ENCODE data around the gene SELENOO.

SELENOO gene

GRCh38 chr22:50173311-50173982 lies 27.4 kb upstream of the SELENOO start:
- no peak for DNase-seq
- peaks cover 0 to 91% of the 10 kb centered on the region in 2 donors for H3K27me3 ChIP-seq
- no peak overlapping the region for H3K4me3 ChIP-seq

GRCh38 chr22:50173983-50174355 lies 26.8 kb upstream of the SELENOO start:
- no peak for TF ChIP-seq CTCF (IDR thresholded peaks at IDR 0.05)
- Histone ChIP-seq H3K27me3 (peaks cover 0 to 91% of the 10 kb centered on the region in 2 donors), H3K4me3 (no peak overlapping the region), H3K4me1 (peaks cover 0 to 22% (median 13%) of the 10 kb centered on the region in 4 donors), H3K36me3 (no peaks in the 10 kb centered on the region), H3K9me3 (no peaks in the 10 kb centered on the region), H3K27ac (no peak overlapping the region)
- no peak for DNase-seq
- intact Hi-C loops (cut with DNase I; ENCODE audit: low total_unique reads) = no loop called here

More at GRCh38 chr22:50173311-50173982, 27.4 kb upstream of the SELENOO start:
- Histone ChIP-seq H3K4me1 (peaks cover 0 to 22% (median 13%) of the 10 kb centered on the region in 4 donors), H3K27ac (no peak overlapping the region), H3K36me3 (no peaks in the 10 kb centered on the region), H3K9me3 (no peaks in the 10 kb centered on the region)
- TF ChIP-seq CTCF (IDR thresholded peaks at IDR 0.05) = no peak
- intact Hi-C loops (cut with DNase I; ENCODE audit: low total_unique reads) = no loop called here

- Histone ChIP-seq H3K4me3 (no peak overlapping the region), H3K9me3 (no peaks in the 10 kb centered on the region), H3K36me3 (no peaks in the 10 kb centered on the region), H3K27me3 (peaks cover 0 to 91% of the 10 kb centered on the region in 2 donors), H3K4me1 (peaks cover 0 to 17% (median 10%) of the 10 kb centered on the region in 4 donors), H3K27ac (no peak overlapping the region)
- no peak for TF ChIP-seq CTCF (IDR thresholded peaks at IDR 0.05)
- intact Hi-C loops (cut with DNase I; ENCODE audit: low total_unique reads) = no loop called here
- no peak for DNase-seq
Observed at GRCh38 chr22:50174382-50175190, 26.2 kb upstream of the SELENOO start.

- Histone ChIP-seq H3K4me1 (peaks cover 0 to 12% (median 6%) of the 10 kb centered on the region in 4 donors), H3K27ac (no peak overlapping the region), H3K36me3 (no peaks in the 10 kb centered on the region), H3K4me3 (no peak overlapping the region), H3K9me3 (no peaks in the 10 kb centered on the region), H3K27me3 (peaks cover 0 to 91% of the 10 kb centered on the region in 2 donors)
- intact Hi-C loops (cut with DNase I; ENCODE audit: low total_unique reads) = no loop called here
- TF ChIP-seq CTCF (IDR thresholded peaks at IDR 0.05) = no peak
- DNase-seq = no peak
Observed at GRCh38 chr22:50175191-50175461, 25.7 kb upstream of the SELENOO start.

GRCh38 chr22:50175921-50176849 lies 24.6 kb upstream of the SELENOO start:
- TF ChIP-seq CTCF (IDR thresholded peaks at IDR 0.05) = no peak
- Histone ChIP-seq H3K27me3 (peaks cover 0 to 94% of the 10 kb centered on the region in 2 donors), H3K36me3 (no peaks in the 10 kb centered on the region), H3K4me3 (no peak overlapping the region), H3K9me3 (no peaks in the 10 kb centered on the region), H3K27ac (no peak overlapping the region), H3K4me1 (peaks cover 0 to 6% (median under 1%) of the 10 kb centered on the region in 4 donors)
- intact Hi-C loops (cut with DNase I; ENCODE audit: low total_unique reads) = no loop called here
- DNase-seq = no peak
